ENCODE data around the gene TMTC2.
"Not testable (repeated sequence)": the region's sequence is repeated elsewhere in the genome, so short reads cannot be mapped to it uniquely, and the experiment has no call there.

Gene TMTC2

GRCh38 chr12:82804601-82805000, 117.9 kb downstream of the TMTC2 start:
- Histone ChIP-seq H3K27me3 (ENCODE audit: insufficient read depth, low read depth) (no peaks in the 10 kb centered on the region), H3K4me2 (no peak overlapping the region), H3K36me3 (ENCODE audit: insufficient read depth) (no peaks in the 10 kb centered on the region), H3K27ac (no peak overlapping the region), H3K4me3 (IDR thresholded peaks at IDR 0.05; ENCODE audit: insufficient read depth, low read depth, low read length) (no peak overlapping the region), H3K9ac (no peak overlapping the region), H3K4me1 (ENCODE audit: low read depth, poor library complexity, severe bottlenecking) (no peaks in the 10 kb centered on the region), H2AFZ (ENCODE audit: low read depth) (no peak overlapping the region), H3K79me2 (ENCODE audit: insufficient read depth, low read depth) (no peaks in the 10 kb centered on the region), H4K20me1 (ENCODE audit: insufficient read depth) (no peaks in the 10 kb centered on the region)
- TF ChIP-seq CTCF (conservative IDR thresholded peaks at IDR 0.05; ENCODE audit: low read depth, low read length) = no peak

DNA sequence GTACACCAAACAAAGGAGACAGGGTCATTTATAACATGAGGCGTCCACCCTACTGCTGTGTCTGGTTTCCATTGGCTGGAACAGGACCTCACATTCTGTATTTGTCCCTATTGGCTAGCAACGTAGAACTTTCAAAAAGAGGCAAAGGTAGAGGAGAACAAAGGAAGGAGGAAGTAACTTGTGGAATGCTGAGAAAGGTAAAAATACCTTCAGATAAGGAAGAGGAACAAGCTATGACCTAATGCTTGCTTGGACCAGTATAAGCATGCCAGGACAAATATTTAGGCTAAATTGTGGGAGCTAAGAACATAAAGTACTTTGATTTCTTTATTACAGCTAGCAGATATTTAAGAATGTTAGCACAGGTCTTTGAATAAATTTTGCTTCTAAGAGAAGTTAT, 118.3 kb downstream of the TMTC2 start:
- not testable (repeated sequence) for H3K9ac ChIP-seq; H4K20me1 ChIP-seq (ENCODE audit: insufficient read depth)

DNA sequence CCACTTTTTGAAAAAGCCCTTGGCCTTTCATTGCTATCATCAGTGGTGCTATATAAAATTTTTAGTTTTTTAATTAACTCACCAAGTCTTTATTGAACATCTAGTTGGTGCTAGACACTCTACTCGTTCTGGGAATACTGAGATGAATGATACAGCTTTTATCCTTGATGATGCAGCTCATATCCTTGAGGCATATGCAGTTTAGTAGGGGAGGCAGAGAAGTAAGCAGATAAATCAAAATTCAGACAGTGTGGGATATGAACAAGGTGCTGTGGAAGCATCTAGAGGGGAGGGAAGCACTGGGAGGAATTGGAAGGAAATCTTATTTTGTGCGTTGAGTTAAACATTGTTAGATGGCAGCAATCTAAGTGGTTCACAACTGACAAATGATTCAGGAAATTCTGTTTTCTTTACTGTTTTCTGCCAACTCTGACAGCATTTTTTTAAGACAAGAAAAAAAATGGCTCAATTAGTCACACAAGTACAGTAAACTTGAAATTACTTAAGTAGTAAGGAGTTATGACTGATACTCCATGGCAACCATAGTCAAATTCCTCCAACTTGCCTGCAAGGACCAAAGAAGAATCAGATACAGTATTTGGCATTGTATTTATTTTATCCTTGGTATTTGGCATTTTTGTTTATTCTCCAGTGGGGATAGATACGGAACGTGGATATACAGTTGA, 119.2 kb downstream of the TMTC2 start:
- no peak overlapping the region for H3K4me3 ChIP-seq (IDR thresholded peaks at IDR 0.05; ENCODE audit: insufficient read depth, low read depth, low read length)
- no peaks in the 10 kb centered on the region for H3K36me3 ChIP-seq (ENCODE audit: insufficient read depth)
- no peaks in the 10 kb centered on the region for H3K79me2 ChIP-seq (ENCODE audit: insufficient read depth, low read depth)
- H3K27me3 ChIP-seq (ENCODE audit: insufficient read depth, low read depth) = no peaks in the 10 kb centered on the region
- H3K9ac ChIP-seq = no peak overlapping the region
- no peak for TF ChIP-seq CTCF (conservative IDR thresholded peaks at IDR 0.05; ENCODE audit: low read depth, low read length)
- no peaks in the 10 kb centered on the region for H4K20me1 ChIP-seq (ENCODE audit: insufficient read depth)
- H2AFZ ChIP-seq (ENCODE audit: low read depth) = no peak overlapping the region
- no peak overlapping the region for H3K4me2 ChIP-seq
- no peak overlapping the region for H3K27ac ChIP-seq
- H3K4me1 ChIP-seq (ENCODE audit: low read depth, poor library complexity, severe bottlenecking) = no peaks in the 10 kb centered on the region

More for the DNA sequence above, 118.3 kb downstream of the TMTC2 start:
- H3K27ac ChIP-seq; H3K27me3 ChIP-seq (ENCODE audit: insufficient read depth, low read depth); H3K4me1 ChIP-seq (ENCODE audit: low read depth, poor library complexity, severe bottlenecking); H3K4me2 ChIP-seq; H3K4me3 ChIP-seq (IDR thresholded peaks at IDR 0.05; ENCODE audit: insufficient read depth, low read depth, low read length); H3K79me2 ChIP-seq (ENCODE audit: insufficient read depth, low read depth); H3K36me3 ChIP-seq (ENCODE audit: insufficient read depth); H2AFZ ChIP-seq (ENCODE audit: low read depth): not testable (repeated sequence)

DNA sequence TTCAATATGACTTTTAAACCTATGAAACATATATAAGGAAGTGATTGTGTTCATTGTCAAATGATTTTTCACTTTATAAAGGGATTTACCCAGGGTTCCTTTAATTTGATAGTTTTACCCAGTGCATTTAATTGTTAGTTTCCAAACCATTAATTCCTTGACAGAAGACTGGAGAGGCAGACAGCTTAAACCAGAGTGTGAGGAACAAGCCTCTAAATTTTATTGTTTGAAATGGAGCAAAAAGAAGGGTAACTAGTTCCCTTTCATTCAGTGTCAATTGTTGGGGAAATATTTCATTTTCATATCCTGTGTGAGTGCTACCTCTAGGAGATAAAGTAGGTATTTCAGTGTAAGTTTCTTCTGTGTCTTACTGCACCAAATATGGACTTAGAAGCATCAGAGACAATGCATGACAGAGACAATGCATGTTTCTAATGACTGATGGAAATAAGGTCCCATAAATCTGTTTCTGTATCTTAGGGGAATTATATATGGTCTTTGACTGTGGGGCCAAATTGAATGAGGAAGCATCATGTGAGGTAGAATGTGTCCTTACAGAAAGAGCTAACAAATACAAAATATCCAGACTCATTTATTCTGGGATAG, 120.5 kb downstream of the TMTC2 start:
- H3K79me2 ChIP-seq (ENCODE audit: insufficient read depth, low read depth) = no peaks in the 10 kb centered on the region
- H3K27me3 ChIP-seq (ENCODE audit: insufficient read depth, low read depth) = no peaks in the 10 kb centered on the region
- H3K27ac ChIP-seq = no peak overlapping the region
- H3K36me3 ChIP-seq (ENCODE audit: insufficient read depth) = no peaks in the 10 kb centered on the region
- no peak overlapping the region for H3K4me3 ChIP-seq (IDR thresholded peaks at IDR 0.05; ENCODE audit: insufficient read depth, low read depth, low read length)
- H3K4me2 ChIP-seq = no peak overlapping the region
- H3K9ac ChIP-seq = no peak overlapping the region
- H2AFZ ChIP-seq (ENCODE audit: low read depth) = no peak overlapping the region
- H4K20me1 ChIP-seq (ENCODE audit: insufficient read depth) = no peaks in the 10 kb centered on the region
- no peak for TF ChIP-seq CTCF (conservative IDR thresholded peaks at IDR 0.05; ENCODE audit: low read depth, low read length)
- no peaks in the 10 kb centered on the region for H3K4me1 ChIP-seq (ENCODE audit: low read depth, poor library complexity, severe bottlenecking)

DNA sequence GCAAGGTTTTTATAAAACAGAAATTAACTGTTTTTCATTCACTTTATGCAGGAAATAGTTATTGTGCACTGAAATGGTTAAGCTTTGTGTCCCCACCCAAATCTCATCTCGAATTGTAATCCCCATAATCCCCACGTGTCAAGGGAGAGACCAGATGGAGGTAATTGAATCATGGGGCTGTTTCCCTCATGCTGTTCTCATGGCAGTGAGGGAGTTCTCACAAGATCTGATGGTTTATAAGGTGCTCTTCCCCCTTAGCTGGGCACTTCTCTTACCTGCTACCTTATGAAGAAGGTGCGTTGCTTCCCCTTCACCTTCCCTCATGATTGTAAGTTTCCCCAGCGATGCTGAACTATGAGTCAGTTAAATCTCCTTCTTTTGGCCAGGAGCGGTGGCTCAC, 123.9 kb downstream of the TMTC2 start:
- no peak for TF ChIP-seq CTCF (conservative IDR thresholded peaks at IDR 0.05; ENCODE audit: low read depth, low read length)
- Histone ChIP-seq H3K79me2 (ENCODE audit: insufficient read depth, low read depth) (no peaks in the 10 kb centered on the region), H3K27me3 (ENCODE audit: insufficient read depth, low read depth) (no peaks in the 10 kb centered on the region), H2AFZ (ENCODE audit: low read depth) (no peak overlapping the region), H3K4me3 (IDR thresholded peaks at IDR 0.05; ENCODE audit: insufficient read depth, low read depth, low read length) (no peak overlapping the region), H4K20me1 (ENCODE audit: insufficient read depth) (no peaks in the 10 kb centered on the region), H3K9ac (no peak overlapping the region), H3K4me2 (no peak overlapping the region), H3K27ac (no peak overlapping the region), H3K4me1 (ENCODE audit: low read depth, poor library complexity, severe bottlenecking) (no peaks in the 10 kb centered on the region), H3K36me3 (ENCODE audit: insufficient read depth) (no peaks in the 10 kb centered on the region)

Measured in KMS-11 (cell line).